Measurements from ENCODE around the gene TTC17.
"Not testable (repeated sequence)": the region's sequence is repeated elsewhere in the genome, so short reads cannot be mapped to it uniquely, and the experiment has no call there.

The TTC17 gene

DNA sequence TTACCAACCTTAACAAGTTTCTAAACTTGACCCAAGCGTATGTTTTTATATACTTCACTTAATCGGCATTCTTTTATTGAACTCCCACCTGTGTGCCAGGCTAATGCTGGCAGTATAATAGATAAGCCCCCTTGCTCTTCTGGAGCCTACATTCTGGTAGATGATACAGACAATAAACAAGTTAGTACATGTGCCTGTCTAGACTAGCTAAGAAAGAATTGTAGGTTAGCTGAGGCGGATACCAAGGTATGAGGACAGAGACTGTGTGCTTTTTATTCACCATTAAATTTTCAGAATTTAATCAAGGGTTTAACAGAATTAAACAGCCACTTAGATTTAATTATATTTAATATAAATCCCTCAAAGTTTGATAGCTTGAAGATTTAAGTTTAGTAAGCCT is 45.7 kb downstream of the TTC17 start:
- no peak for DNase-seq
- Histone ChIP-seq H3K27ac (ENCODE audit: insufficient read depth, low read length, poor library complexity, severe bottlenecking) (no peak overlapping the region), H3K27me3 (replicated peaks; ENCODE audit: control insufficient read depth, insufficient read depth, low read length, poor library complexity, severe bottlenecking) (no peaks in the 10 kb centered on the region), H3K36me3 (ENCODE audit: control insufficient read depth, insufficient read depth, low read length) (peaks cover 65% of the 10 kb centered on the region), H3K4me3 (ENCODE audit: insufficient read depth, low read depth, low read length, poor library complexity, severe bottlenecking) (no peak overlapping the region), H3K9me3 (ENCODE audit: control insufficient read depth, low read length) (no peaks in the 10 kb centered on the region), H3K4me1 (ENCODE audit: control insufficient read depth, insufficient read depth, low read length, poor library complexity, severe bottlenecking) (no peaks in the 10 kb centered on the region)

DNA sequence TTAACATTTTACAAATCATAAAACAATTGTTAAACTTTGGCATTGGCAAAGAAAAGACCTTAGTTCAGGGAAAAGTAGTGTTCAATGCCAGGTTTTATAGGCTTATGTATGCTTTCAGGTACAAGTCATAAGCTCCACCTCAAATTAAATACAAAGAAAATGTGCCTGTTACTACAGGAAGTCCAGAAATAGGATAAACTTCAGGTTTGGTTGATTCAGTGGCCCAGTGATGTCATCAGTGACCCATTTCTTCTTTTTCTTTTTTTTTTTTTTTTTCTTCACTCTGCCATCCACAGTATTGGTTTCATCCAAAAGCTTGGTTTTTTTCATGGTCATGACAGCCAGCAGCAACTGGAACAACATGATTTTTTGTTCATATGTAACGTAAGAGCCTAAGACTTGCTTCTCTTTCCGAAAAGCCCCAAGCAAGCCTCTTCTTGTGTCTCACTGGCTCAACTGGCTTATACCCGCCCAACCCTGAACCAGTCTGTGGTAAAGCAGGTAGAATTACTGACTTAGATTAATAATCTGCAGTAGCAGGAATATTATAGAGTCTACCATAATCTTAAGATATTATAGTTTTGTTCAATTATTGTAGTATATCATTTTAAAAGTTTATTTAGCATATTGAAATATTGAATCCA is 46.2 kb downstream of the TTC17 start:
- no peak overlapping the region for H3K4me3 ChIP-seq (ENCODE audit: insufficient read depth, low read depth, low read length, poor library complexity, severe bottlenecking)
- H3K27ac ChIP-seq (ENCODE audit: insufficient read depth, low read length, poor library complexity, severe bottlenecking), result no peak overlapping the region
- no peak for DNase-seq
- no peaks in the 10 kb centered on the region for H3K9me3 ChIP-seq (ENCODE audit: control insufficient read depth, low read length)
- H3K36me3 ChIP-seq (ENCODE audit: control insufficient read depth, insufficient read depth, low read length), result peaks cover 60% of the 10 kb centered on the region
- no peaks in the 10 kb centered on the region for H3K4me1 ChIP-seq (ENCODE audit: control insufficient read depth, insufficient read depth, low read length, poor library complexity, severe bottlenecking)
- H3K27me3 ChIP-seq (replicated peaks; ENCODE audit: control insufficient read depth, insufficient read depth, low read length, poor library complexity, severe bottlenecking), result no peaks in the 10 kb centered on the region

DNA sequence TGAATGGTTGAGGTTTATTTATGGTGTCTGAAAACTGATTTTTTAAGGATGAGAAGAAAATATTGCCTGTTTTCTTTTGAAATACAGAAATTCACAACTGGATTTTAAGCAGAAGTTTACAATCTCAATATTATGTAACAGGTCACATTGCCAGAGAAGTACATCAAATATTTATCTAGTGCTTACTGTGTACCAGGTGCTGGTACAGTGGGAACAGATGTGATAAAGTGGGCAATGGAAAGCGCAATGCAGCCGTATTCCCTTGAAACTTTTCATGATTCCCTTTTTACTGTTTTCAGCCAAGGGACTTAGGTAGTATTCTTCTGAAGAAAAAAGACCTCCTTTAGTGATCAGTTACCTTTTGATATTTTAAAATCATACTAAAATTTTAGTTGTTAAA is 49.6 kb downstream of the TTC17 start:
- H3K4me3 ChIP-seq (ENCODE audit: insufficient read depth, low read depth, low read length, poor library complexity, severe bottlenecking), result no peak overlapping the region
- DNase-seq, result no peak
- no peaks in the 10 kb centered on the region for H3K4me1 ChIP-seq (ENCODE audit: control insufficient read depth, insufficient read depth, low read length, poor library complexity, severe bottlenecking)
- H3K9me3 ChIP-seq (ENCODE audit: control insufficient read depth, low read length), result no peaks in the 10 kb centered on the region
- H3K27ac ChIP-seq (ENCODE audit: insufficient read depth, low read length, poor library complexity, severe bottlenecking), result no peak overlapping the region
- no peaks in the 10 kb centered on the region for H3K27me3 ChIP-seq (replicated peaks; ENCODE audit: control insufficient read depth, insufficient read depth, low read length, poor library complexity, severe bottlenecking)
- peaks cover 43% of the 10 kb centered on the region for H3K36me3 ChIP-seq (ENCODE audit: control insufficient read depth, insufficient read depth, low read length)

DNA sequence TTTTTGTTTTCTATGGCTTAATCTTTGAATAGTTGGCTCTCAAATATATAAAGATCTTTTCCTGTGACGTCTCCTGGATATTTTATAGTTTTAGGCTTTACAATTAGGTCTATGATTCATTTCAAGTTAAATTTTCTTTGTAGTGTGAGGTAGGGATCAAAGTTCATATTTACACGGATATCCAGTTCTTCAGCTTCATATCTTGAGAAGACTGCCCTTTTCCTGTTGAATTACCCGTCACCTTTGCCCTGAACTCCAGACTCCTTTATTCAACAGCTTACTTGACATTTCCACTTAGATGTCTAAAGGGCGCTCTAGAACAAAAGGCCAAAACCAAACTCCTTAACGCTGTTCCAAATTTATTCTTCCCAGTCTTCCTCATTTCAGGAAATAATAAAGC is 51.7 kb downstream of the TTC17 start:
- H3K27me3 ChIP-seq (replicated peaks; ENCODE audit: control insufficient read depth, insufficient read depth, low read length, poor library complexity, severe bottlenecking), result no peaks in the 10 kb centered on the region
- H3K4me1 ChIP-seq (ENCODE audit: control insufficient read depth, insufficient read depth, low read length, poor library complexity, severe bottlenecking), result no peaks in the 10 kb centered on the region
- peaks cover 50% of the 10 kb centered on the region for H3K36me3 ChIP-seq (ENCODE audit: control insufficient read depth, insufficient read depth, low read length)
- H3K4me3 ChIP-seq (ENCODE audit: insufficient read depth, low read depth, low read length, poor library complexity, severe bottlenecking), result no peak overlapping the region
- no peak for DNase-seq
- no peak overlapping the region for H3K27ac ChIP-seq (ENCODE audit: insufficient read depth, low read length, poor library complexity, severe bottlenecking)
- no peaks in the 10 kb centered on the region for H3K9me3 ChIP-seq (ENCODE audit: control insufficient read depth, low read length)

DNA sequence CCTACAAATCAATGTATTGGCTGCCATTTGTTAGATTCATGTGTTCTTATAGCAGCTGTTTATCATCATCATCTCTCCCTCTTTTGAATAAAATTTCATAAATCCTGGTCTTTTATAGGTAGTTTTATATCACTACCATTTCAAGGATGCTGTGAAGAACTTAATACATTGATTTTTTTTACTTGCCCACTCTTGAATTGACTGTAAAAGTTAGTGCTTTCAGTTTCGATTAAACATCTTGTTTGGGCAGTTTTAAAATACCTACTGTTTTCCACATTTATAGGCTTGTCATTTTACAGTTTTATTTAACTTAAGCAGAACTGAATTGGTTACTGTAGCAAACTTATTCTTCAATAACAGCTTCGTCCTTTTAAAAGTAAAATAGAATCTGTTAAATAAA is 59.5 kb downstream of the TTC17 start:
- no peak for DNase-seq
- no peaks in the 10 kb centered on the region for H3K9me3 ChIP-seq (ENCODE audit: control insufficient read depth, low read length)
- H3K27ac ChIP-seq (ENCODE audit: insufficient read depth, low read length, poor library complexity, severe bottlenecking), result no peak overlapping the region
- H3K4me3 ChIP-seq (ENCODE audit: insufficient read depth, low read depth, low read length, poor library complexity, severe bottlenecking), result no peak overlapping the region
- no peaks in the 10 kb centered on the region for H3K4me1 ChIP-seq (ENCODE audit: control insufficient read depth, insufficient read depth, low read length, poor library complexity, severe bottlenecking)
- peaks cover 21% of the 10 kb centered on the region for H3K36me3 ChIP-seq (ENCODE audit: control insufficient read depth, insufficient read depth, low read length)
- H3K27me3 ChIP-seq (replicated peaks; ENCODE audit: control insufficient read depth, insufficient read depth, low read length, poor library complexity, severe bottlenecking), result no peaks in the 10 kb centered on the region

DNA sequence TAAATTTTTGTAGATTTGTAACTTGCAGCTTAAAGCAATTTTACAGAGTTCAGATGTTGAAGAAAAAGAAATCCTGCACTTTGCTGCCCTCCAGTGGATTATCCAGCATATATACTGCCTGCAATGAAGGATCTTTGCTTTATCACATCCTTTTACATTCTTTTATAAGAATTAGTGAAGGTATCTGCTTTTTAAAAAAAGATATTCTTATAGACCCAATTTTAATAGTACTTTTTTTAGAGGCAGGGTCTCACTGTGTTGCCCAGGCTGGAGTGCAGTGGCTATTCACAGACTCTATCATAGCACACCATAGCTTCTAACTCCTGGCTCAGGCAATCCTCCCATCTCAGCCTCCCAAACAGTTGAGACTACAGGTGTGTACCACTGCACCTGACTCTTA is 60.7 kb downstream of the TTC17 start:
- H3K4me3 ChIP-seq (ENCODE audit: insufficient read depth, low read depth, low read length, poor library complexity, severe bottlenecking), result no peak overlapping the region
- H3K27ac ChIP-seq (ENCODE audit: insufficient read depth, low read length, poor library complexity, severe bottlenecking), result no peak overlapping the region
- H3K27me3 ChIP-seq (replicated peaks; ENCODE audit: control insufficient read depth, insufficient read depth, low read length, poor library complexity, severe bottlenecking), result no peaks in the 10 kb centered on the region
- no peaks in the 10 kb centered on the region for H3K4me1 ChIP-seq (ENCODE audit: control insufficient read depth, insufficient read depth, low read length, poor library complexity, severe bottlenecking)
- peaks cover 20% of the 10 kb centered on the region for H3K36me3 ChIP-seq (ENCODE audit: control insufficient read depth, insufficient read depth, low read length)
- no peak for DNase-seq
- no peaks in the 10 kb centered on the region for H3K9me3 ChIP-seq (ENCODE audit: control insufficient read depth, low read length)

DNA sequence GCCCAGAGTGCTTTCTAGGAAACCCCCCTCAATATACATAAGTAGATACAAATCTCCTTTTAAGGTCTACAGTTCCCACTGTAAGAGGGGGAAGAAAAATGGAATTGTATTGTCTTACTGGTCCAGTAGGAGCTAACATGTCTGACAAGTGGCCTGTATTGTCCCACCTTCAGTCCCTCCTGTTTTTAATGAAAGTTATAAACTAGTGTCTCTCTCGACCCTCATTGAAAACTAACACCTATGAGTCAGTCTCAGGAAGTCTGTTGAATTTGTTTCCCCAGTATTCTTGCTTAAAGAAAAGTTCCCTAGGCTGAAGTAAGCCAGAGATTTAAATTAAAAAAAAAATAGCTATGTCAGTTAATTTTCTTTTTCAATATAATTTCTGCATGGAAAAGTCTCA is 69.3 kb downstream of the TTC17 start:
- no peaks in the 10 kb centered on the region for H3K27me3 ChIP-seq (replicated peaks; ENCODE audit: control insufficient read depth, insufficient read depth, low read length, poor library complexity, severe bottlenecking)
- peaks cover 3% of the 10 kb centered on the region for H3K36me3 ChIP-seq (ENCODE audit: control insufficient read depth, insufficient read depth, low read length)
- no peaks in the 10 kb centered on the region for H3K9me3 ChIP-seq (ENCODE audit: control insufficient read depth, low read length)
- H3K4me3 ChIP-seq (ENCODE audit: insufficient read depth, low read depth, low read length, poor library complexity, severe bottlenecking), result no peak overlapping the region
- H3K27ac ChIP-seq (ENCODE audit: insufficient read depth, low read length, poor library complexity, severe bottlenecking), result no peak overlapping the region
- no peak for DNase-seq
- H3K4me1 ChIP-seq (ENCODE audit: control insufficient read depth, insufficient read depth, low read length, poor library complexity, severe bottlenecking), result no peaks in the 10 kb centered on the region

DNA sequence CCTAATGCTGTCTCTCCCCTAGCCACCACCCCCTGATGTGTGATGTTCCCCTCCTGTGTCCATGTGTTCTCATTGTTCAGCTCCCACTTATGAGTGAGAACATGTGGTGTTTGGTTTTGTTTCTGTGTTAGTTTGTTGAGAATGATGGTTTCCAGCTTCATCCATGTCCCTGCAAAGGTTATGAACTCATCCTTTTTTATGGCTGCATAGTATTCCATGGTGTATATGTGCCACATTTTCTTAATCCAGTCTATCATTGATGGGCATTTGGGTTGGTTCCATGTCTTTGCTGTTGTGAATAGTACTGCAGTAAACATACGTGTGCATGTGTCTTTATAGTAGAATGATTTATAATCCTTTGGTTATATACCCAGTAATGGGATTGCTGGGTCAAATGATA is 72.2 kb downstream of the TTC17 start:
- DNase-seq; H3K4me3 ChIP-seq (ENCODE audit: insufficient read depth, low read depth, low read length, poor library complexity, severe bottlenecking); H3K27me3 ChIP-seq (replicated peaks; ENCODE audit: control insufficient read depth, insufficient read depth, low read length, poor library complexity, severe bottlenecking); H3K9me3 ChIP-seq (ENCODE audit: control insufficient read depth, low read length); H3K4me1 ChIP-seq (ENCODE audit: control insufficient read depth, insufficient read depth, low read length, poor library complexity, severe bottlenecking); H3K36me3 ChIP-seq (ENCODE audit: control insufficient read depth, insufficient read depth, low read length); H3K27ac ChIP-seq (ENCODE audit: insufficient read depth, low read length, poor library complexity, severe bottlenecking): not testable (repeated sequence)

DNA sequence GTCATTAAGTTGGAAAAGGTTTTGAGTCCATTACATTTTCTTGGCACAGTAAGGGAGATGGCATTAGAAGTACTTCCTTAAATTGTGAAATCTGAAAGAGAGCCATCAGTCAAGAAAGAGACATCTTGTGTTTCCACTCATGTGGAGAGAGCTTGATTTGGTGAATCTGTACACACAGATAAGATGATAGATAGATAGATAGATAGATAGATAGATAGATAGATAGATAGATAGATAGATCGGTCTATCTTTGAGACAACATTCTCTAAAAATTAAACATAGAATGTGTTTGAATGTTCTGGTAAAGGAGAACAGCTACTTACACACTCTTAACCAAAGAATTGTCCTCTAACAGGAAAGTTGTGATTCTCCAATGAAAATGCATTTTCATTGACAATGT is 76.2 kb downstream of the TTC17 start:
- Histone ChIP-seq H3K4me1 (ENCODE audit: control insufficient read depth, insufficient read depth, low read length, poor library complexity, severe bottlenecking) (no peaks in the 10 kb centered on the region), H3K4me3 (ENCODE audit: insufficient read depth, low read depth, low read length, poor library complexity, severe bottlenecking) (no peak overlapping the region), H3K36me3 (ENCODE audit: control insufficient read depth, insufficient read depth, low read length) (peaks cover 17% of the 10 kb centered on the region), H3K9me3 (ENCODE audit: control insufficient read depth, low read length) (no peaks in the 10 kb centered on the region), H3K27ac (ENCODE audit: insufficient read depth, low read length, poor library complexity, severe bottlenecking) (no peak overlapping the region), H3K27me3 (replicated peaks; ENCODE audit: control insufficient read depth, insufficient read depth, low read length, poor library complexity, severe bottlenecking) (no peaks in the 10 kb centered on the region)
- no peak for DNase-seq

DNA sequence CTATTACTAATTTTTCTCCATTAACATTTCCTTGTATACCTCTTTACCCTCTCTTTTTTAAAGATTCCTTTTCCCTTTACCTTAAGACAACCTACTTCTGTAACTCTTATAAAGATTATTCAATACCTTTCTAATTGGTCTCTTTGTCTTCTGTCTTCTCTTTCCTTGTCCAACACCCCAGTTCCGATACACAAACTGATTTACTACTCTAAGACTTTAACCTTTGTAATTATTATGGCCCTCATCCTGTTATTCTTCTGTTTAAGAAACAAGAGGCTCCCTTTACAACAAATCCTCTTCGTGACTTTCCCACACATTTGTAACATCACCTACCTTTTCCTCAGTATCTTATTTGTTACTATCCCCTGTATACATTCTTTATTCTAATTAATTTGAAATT is 81.8 kb downstream of the TTC17 start:
- H3K36me3 ChIP-seq (ENCODE audit: control insufficient read depth, insufficient read depth, low read length), result peaks cover 58% of the 10 kb centered on the region

More for the DNA sequence above, 81.8 kb downstream of the TTC17 start:
- Histone ChIP-seq H3K27me3 (replicated peaks; ENCODE audit: control insufficient read depth, insufficient read depth, low read length, poor library complexity, severe bottlenecking) (no peaks in the 10 kb centered on the region), H3K9me3 (ENCODE audit: control insufficient read depth, low read length) (no peaks in the 10 kb centered on the region), H3K27ac (ENCODE audit: insufficient read depth, low read length, poor library complexity, severe bottlenecking) (no peak overlapping the region), H3K4me3 (ENCODE audit: insufficient read depth, low read depth, low read length, poor library complexity, severe bottlenecking) (no peak overlapping the region), H3K4me1 (ENCODE audit: control insufficient read depth, insufficient read depth, low read length, poor library complexity, severe bottlenecking) (no peaks in the 10 kb centered on the region)
- DNase-seq, result no peak
